Neural progenitor cell (in vitro differentiated cells): ENCODE data around the gene RHAG.

Experiments
- EZH2 ChIP-seq: fragments of 200-600 bp; sonication (generic); IDR thresholded peaks from 2 replicates; pipeline ENCODE4 v1.6.1; 2017; ENCODE audit warnings: antibody characterized with exemption, mild to moderate bottlenecking, moderate library complexity
- EZH2phosphoT487 ChIP-seq: fragments of 200-600 bp; sonication (generic); IDR thresholded peaks from 2 replicates; pipeline ENCODE4 v1.6.1; 2017; ENCODE audit warnings: antibody characterized with exemption
- TF ChIP-seq, protein P1 (sequence below): fragments of 200-600 bp; sonication (generic); IDR thresholded peaks from 2 replicates; pipeline ENCODE4 v1.5.1; 2017; ENCODE audit warnings: antibody characterized with exemption, mild to moderate bottlenecking

DNA sequence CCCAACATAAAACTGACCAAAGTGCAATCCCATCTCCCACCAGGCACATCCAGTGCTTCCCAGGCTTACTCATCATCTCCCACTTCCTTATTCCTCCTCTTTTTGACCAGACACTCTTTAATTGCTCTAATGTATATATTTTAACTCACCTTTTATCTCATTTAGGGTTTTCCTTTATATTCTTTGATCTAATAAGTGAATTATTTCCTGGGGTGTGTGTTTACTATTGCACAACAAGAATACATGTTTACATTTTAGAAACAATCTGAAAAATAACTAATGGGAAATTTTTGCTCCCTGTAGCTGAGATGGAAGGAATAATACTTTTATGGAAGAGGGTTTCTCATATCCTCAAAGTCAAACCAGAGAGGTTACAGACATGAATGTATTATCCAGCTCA is 18.4 kb downstream of the RHAG start:
- TF ChIP-seq EZH2 (no peak), EZH2phosphoT487 (no peak)
- TF ChIP-seq, protein P1, sequence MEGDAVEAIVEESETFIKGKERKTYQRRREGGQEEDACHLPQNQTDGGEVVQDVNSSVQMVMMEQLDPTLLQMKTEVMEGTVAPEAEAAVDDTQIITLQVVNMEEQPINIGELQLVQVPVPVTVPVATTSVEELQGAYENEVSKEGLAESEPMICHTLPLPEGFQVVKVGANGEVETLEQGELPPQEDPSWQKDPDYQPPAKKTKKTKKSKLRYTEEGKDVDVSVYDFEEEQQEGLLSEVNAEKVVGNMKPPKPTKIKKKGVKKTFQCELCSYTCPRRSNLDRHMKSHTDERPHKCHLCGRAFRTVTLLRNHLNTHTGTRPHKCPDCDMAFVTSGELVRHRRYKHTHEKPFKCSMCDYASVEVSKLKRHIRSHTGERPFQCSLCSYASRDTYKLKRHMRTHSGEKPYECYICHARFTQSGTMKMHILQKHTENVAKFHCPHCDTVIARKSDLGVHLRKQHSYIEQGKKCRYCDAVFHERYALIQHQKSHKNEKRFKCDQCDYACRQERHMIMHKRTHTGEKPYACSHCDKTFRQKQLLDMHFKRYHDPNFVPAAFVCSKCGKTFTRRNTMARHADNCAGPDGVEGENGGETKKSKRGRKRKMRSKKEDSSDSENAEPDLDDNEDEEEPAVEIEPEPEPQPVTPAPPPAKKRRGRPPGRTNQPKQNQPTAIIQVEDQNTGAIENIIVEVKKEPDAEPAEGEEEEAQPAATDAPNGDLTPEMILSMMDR, result no peak
